ENCODE data around the gene ALLC.

The ALLC gene

DNA sequence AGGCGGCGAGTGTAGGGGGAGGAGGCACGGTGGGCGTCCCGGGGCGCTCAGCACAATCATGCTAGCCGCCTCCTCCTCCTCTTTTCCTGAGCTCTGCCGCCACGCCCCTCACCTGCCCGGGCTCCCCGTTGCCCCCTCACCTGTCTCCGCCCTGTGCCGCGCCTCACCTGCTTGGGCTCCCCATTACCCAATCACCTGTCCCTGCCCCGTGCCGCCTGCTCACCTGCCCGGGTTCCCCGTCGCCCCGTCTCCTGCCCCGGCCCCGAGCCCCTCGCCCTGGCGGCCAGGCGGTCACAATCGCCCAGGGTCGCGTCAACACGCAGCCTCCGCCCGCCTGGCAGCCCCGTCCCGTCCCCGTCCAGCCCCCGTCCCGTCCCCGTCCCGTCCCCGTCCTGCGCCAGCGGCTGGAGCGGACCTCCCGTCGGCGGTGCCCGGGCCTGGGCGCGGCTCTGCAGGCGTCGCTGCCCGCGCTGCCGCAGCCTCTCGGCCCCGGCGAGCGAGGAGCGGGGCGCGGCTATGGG lies 45.3 kb downstream of the ALLC start, which contains the start of gene DCDC2C:
DCDC2C (plus strand) TSS at position 340 of the 521 bp plus-strand sequence; CDS start at position 517, 177 bp downstream.
- no peak within 1 kb of the TSS for H3K4me3 ChIP-seq (ENCODE audit: low read depth, low read length)
- DNase-seq (ENCODE audit: low read depth), result no peak
- TF ChIP-seq, protein P1, sequence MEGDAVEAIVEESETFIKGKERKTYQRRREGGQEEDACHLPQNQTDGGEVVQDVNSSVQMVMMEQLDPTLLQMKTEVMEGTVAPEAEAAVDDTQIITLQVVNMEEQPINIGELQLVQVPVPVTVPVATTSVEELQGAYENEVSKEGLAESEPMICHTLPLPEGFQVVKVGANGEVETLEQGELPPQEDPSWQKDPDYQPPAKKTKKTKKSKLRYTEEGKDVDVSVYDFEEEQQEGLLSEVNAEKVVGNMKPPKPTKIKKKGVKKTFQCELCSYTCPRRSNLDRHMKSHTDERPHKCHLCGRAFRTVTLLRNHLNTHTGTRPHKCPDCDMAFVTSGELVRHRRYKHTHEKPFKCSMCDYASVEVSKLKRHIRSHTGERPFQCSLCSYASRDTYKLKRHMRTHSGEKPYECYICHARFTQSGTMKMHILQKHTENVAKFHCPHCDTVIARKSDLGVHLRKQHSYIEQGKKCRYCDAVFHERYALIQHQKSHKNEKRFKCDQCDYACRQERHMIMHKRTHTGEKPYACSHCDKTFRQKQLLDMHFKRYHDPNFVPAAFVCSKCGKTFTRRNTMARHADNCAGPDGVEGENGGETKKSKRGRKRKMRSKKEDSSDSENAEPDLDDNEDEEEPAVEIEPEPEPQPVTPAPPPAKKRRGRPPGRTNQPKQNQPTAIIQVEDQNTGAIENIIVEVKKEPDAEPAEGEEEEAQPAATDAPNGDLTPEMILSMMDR (IDR thresholded peaks at IDR 0.05; ENCODE audit: low read depth, low read length, missing control alignments), result no peak

DNA sequence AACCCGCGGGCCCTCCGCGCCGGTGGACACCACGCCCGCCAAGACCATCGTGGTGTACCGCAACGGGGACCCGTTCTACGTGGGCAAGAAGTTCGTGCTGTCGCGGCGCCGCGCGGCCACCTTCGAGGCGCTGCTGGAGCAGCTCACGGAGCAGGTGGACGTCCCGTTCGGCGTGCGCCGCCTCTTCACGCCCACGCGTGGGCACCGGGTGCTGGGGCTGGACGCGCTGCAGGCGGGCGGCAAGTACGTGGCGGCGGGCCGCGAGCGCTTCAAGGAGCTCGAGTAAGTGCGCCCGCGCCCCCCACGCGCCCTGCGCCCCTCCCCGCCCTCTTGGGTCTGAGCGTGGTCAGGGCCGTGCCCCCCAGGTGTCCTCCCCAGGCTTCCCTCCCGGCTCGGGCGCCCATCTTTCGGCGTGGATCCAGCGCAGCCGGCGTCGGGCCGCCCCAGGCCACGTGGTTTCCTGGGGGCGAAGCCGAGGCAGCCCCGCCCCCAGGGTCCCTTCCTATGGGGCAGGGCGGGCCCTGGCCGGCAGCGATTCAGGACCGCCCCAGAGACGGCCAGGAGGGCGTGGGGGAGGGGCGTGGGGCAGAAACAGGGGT lies 45.9 kb downstream of the ALLC start:
- no peak overlapping the region for H3K4me3 ChIP-seq (ENCODE audit: low read depth, low read length)
- DNase-seq (ENCODE audit: low read depth), result no peak

DNA sequence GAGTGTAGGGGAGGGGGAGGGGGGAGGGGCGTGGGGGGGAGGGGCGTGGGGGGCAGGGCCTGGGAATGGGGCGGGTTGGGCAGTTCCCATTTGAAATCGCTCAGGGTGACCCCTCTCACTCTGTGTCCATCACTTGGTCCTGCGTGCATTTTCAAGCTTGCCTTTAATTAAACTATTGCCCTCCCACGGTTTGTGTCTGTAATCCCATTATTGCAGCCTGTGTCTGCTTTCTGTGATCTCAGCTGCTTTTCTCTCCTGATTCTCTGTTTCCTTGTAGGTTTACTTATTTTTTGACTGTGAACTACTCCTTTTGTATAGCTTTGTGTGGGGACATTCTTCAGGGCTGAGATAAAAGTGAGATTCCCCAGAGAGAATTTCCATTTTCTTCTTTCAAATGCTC lies 46.7 kb downstream of the ALLC start:
- no peak overlapping the region for H3K4me3 ChIP-seq (ENCODE audit: low read depth, low read length)
- DNase-seq (ENCODE audit: low read depth), result no peak
- TF ChIP-seq, protein P1 (IDR thresholded peaks at IDR 0.05; ENCODE audit: low read depth, low read length, missing control alignments), result no peak

More for the DNA sequence above, 45.9 kb downstream of the ALLC start:
- TF ChIP-seq, protein P1 (IDR thresholded peaks at IDR 0.05; ENCODE audit: low read depth, low read length, missing control alignments), result no peak

DNA sequence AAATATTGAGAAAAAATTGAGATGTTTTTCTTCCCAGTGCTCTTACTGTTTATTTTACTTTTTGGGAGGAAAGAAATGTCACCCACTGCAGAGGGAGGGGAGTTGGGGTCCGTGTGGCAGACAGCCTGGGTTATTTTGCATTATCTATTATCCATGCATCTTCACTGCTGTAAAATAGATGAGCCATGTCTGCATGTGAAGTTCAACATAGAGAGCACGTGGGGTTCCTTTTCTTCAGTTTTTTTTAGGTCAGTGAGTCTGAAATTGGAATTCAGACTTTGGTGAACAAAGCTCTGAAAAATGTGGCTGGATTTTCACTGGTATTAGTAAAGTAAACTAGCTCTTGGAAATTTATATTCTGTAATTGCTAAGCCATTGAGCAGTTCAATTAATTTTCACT lies 47.8 kb downstream of the ALLC start:
- TF ChIP-seq, protein P1 (IDR thresholded peaks at IDR 0.05; ENCODE audit: low read depth, low read length, missing control alignments), result no peak
- DNase-seq (ENCODE audit: low read depth), result no peak
- no peak overlapping the region for H3K4me3 ChIP-seq (ENCODE audit: low read depth, low read length)

DNA sequence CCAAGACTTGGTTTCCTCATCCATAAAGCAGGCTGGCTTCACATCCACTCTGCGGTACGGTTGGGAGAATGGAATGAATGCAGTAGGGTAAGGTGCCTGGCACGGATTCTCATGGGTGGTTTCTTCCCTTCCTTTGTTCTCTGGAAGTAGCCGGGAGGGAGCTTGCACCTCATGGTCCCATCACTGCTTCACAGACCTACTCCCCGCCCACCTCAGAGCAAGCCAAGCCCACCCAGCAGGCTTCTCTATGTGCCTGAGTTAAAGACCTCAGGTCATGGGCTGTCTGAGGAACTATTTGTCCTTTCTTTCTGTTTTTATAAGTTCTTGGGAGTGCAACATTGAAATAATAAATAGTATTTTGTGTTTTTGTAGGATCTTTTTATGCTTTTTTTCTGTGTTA lies 48.9 kb downstream of the ALLC start:
- H3K4me3 ChIP-seq (ENCODE audit: low read depth, low read length), result no peak overlapping the region
- TF ChIP-seq, protein P1 (IDR thresholded peaks at IDR 0.05; ENCODE audit: low read depth, low read length, missing control alignments), result no peak
- no peak for DNase-seq (ENCODE audit: low read depth)

DNA sequence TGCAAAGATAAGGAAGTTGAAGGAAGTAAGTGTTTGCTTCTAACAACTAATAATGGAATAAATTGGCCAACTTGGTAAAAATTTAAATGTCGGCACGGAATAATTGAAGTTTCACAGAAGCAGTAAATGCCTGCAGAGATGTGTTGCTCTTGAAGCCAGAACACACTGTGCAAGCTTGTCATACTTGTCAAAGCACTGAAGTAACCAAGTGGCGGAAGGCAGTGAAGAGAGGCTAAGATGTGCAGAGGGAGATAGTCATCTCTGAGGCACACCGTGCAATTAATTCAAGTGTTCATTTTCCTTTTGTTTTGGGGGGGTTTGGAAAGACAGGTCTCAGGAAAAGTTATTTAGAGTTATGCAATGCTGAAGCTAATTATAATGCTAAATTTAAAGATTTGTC lies 50.6 kb downstream of the ALLC start:
- TF ChIP-seq, protein P1 (IDR thresholded peaks at IDR 0.05; ENCODE audit: low read depth, low read length, missing control alignments), result no peak
- DNase-seq (ENCODE audit: low read depth), result no peak
- H3K4me3 ChIP-seq (ENCODE audit: low read depth, low read length), result no peak overlapping the region

DNA sequence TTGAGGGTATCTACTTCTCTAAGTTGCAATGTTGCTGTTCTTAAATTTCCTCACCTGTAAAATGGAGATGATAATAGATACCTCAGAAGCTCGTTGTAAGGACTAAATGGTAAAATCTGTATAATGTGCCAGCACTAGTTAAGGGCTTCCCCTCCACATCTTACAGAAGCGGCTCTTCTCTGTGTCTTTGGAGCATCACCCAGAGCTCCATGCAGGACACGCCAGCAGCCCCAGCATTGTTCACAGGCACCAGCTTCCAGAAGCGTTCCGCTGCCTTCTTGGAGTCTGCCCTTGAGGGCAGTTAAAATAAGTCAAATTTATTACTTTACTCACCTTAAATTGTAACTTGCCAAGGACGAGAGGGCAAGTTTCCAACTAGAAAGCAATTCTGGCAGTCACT lies 51.2 kb downstream of the ALLC start:
- no peak for DNase-seq (ENCODE audit: low read depth)
- no peak overlapping the region for H3K4me3 ChIP-seq (ENCODE audit: low read depth, low read length)
- TF ChIP-seq, protein P1 (IDR thresholded peaks at IDR 0.05; ENCODE audit: low read depth, low read length, missing control alignments), result no peak
